22Rv1 (cell line): ENCODE results near the gene CACUL1.

Source experiments
- H3K27ac ChIP-seq: fragments of 450-650 bp; 2 replicates; pipeline ENCODE4 v1.5.1; 2017
- CTCF ChIP-seq: fragments of 450-650 bp; IDR thresholded peaks from 2 replicates; pipeline ENCODE4 v1.5.1; 2017; ENCODE audit warnings: mild to moderate bottlenecking
- ZFX ChIP-seq: fragments of 450-650 bp; IDR thresholded peaks from 2 replicates; pipeline ENCODE4 v1.6.1; 2017; ENCODE audit warnings: antibody characterized with exemption, borderline replicate concordance

CACUL1 gene

GRCh38 chr10:118701529-118702323 lies 53.0 kb downstream of the CACUL1 start:
- TF ChIP-seq ZFX (no peak), CTCF (no peak)
- no peak overlapping the region for H3K27ac ChIP-seq

GRCh38 chr10:118698421-118698820 lies 56.3 kb downstream of the CACUL1 start:
- H3K27ac ChIP-seq, result no peak overlapping the region
- TF ChIP-seq CTCF (no peak), ZFX (no peak)

GRCh38 chr10:118694848-118695247 lies 59.9 kb downstream of the CACUL1 start:
- no peak overlapping the region for H3K27ac ChIP-seq
- no peak for TF ChIP-seq CTCF
- TF ChIP-seq ZFX, result no peak

GRCh38 chr10:118692872-118693271 lies 61.9 kb downstream of the CACUL1 start:
- no peak for TF ChIP-seq ZFX
- H3K27ac ChIP-seq, result no peak overlapping the region

GRCh38 chr10:118689070-118689858 lies 65.5 kb downstream of the CACUL1 start:
- TF ChIP-seq ZFX (no peak), CTCF (no peak)
- no peak overlapping the region for H3K27ac ChIP-seq

GRCh38 chr10:118687472-118687871 lies 67.3 kb downstream of the CACUL1 start:
- TF ChIP-seq ZFX (no peak), CTCF (no peak)
- no peak overlapping the region for H3K27ac ChIP-seq

- no peak for TF ChIP-seq ZFX
- no peak for TF ChIP-seq CTCF
- no peak overlapping the region for H3K27ac ChIP-seq
Measured at GRCh38 chr10:118682533-118682932, 72.2 kb downstream of the CACUL1 start.
